WTC11 (cell line): ENCODE data around the gene SLC35B3. TPM values are rescaled to one million over a fixed set of nuclear protein-coding genes. Genes with fewer than 3 reads are reported as not detected.

Experiments used
- ATAC-seq: fragments of 200-7000 bp; cut with Tn5 transposase; 2 replicates; pipeline ENCODE4 v1.10.0; 2021; ENCODE audit warnings: mild to moderate bottlenecking, moderate library complexity
- CTCF ChIA-PET: fragments of 300-600 bp; sonication (Branson Sonifier 250); formaldehyde crosslinking; loops from one replicate; lab custom pipeline; 2021; ENCODE audit warnings: antibody characterized with exemption; lab: Charles Lee
- POLR2A ChIA-PET: fragments of 350-600 bp; sonication (Branson Sonifier 250); formaldehyde crosslinking; loops from one replicate; lab custom pipeline; 2021; ENCODE audit warnings: antibody characterized with exemption; lab: Charles Lee
- DNase-seq: peaks from one replicate; pipeline ENCODE4 v3.0.0; 2021; ENCODE audit warnings: low spot score
- H3K27ac Mint-ChIP-seq: 2 replicates; pipeline ENCODE4 v1.8.0; 2021; ENCODE audit warnings: mixed read lengths
- H3K27me3 Mint-ChIP-seq: 2 replicates; pipeline ENCODE4 v1.8.0; 2021; ENCODE audit warnings: low read depth, mild to moderate bottlenecking, moderate library complexity, mixed read lengths
- H3K36me3 Mint-ChIP-seq: 2 replicates; pipeline ENCODE4 v1.8.0; 2021; ENCODE audit warnings: mixed read lengths
- H3K4me1 Mint-ChIP-seq: 2 replicates; pipeline ENCODE4 v1.8.0; 2022; ENCODE audit warnings: mixed read lengths
- H3K4me3 Mint-ChIP-seq: 2 replicates; pipeline ENCODE4 v1.8.0; 2021; ENCODE audit warnings: mild to moderate bottlenecking, moderate library complexity, mixed read lengths
- H3K9me3 Mint-ChIP-seq: 2 replicates; pipeline ENCODE4 v1.8.0; 2021; ENCODE audit warnings: mixed read lengths
- FOXP1 ChIP-seq: sonication (generic); formaldehyde crosslinking; IDR thresholded peaks from 2 replicates; pipeline ENCODE4 v1.8.0; 2022; ENCODE audit warnings: missing genetic modification reagents, mild to moderate bottlenecking, moderate library complexity, borderline replicate concordance
- GTF2I ChIP-seq: fragments of 250-450 bp; sonication (Bioruptor Pico); conservative IDR thresholded peaks from 2 replicates; pipeline ENCODE4 v1.4.0; 2021; ENCODE audit warnings: mild to moderate bottlenecking
- JUN ChIP-seq: sonication (generic); formaldehyde crosslinking; IDR thresholded peaks from 2 replicates; pipeline ENCODE4 v1.8.0; 2023; ENCODE audit warnings: mild to moderate bottlenecking, missing genetic modification reagents
- NFATC4 ChIP-seq: fragments of 250-450 bp; sonication (Bioruptor Pico); IDR thresholded peaks from 2 replicates; pipeline ENCODE4 v1.9.0; 2021; ENCODE audit warnings: mild to moderate bottlenecking
- NR2C2 ChIP-seq: sonication (generic); formaldehyde crosslinking; IDR thresholded peaks from 2 replicates; pipeline ENCODE4 v1.8.0; 2022; ENCODE audit warnings: mild to moderate bottlenecking, missing genetic modification reagents
- TEAD1 ChIP-seq: sonication (generic); formaldehyde crosslinking; IDR thresholded peaks from 2 replicates; pipeline ENCODE4 v1.8.0; 2022; ENCODE audit warnings: mild to moderate bottlenecking, missing genetic modification reagents
- USF1 ChIP-seq: sonication (generic); formaldehyde crosslinking; IDR thresholded peaks from 2 replicates; pipeline ENCODE4 v1.8.0; 2022; ENCODE audit warnings: mild to moderate bottlenecking, missing genetic modification reagents
- ZNF138 ChIP-seq: sonication (generic); formaldehyde crosslinking; conservative IDR thresholded peaks from 2 replicates; pipeline ENCODE4 v1.8.1; 2022; ENCODE audit warnings: mild to moderate bottlenecking, moderate library complexity, missing genetic modification reagents
- ZNF232 ChIP-seq: sonication (generic); formaldehyde crosslinking; IDR thresholded peaks from 2 replicates; pipeline ENCODE4 v1.8.0; 2022; ENCODE audit warnings: mild to moderate bottlenecking, missing genetic modification reagents
- total RNA-seq: library from RNA; stranded (reverse); gene quantifications from 3 replicates; pipeline ENCODE4 v1.2.3, GENCODE V29; 2021
- TF ChIP-seq, protein P1 (sequence below): sonication (generic); formaldehyde crosslinking; IDR thresholded peaks from 2 replicates; pipeline ENCODE4 v1.8.0; 2022; ENCODE audit warnings: mild to moderate bottlenecking, missing genetic modification reagents
- TF ChIP-seq, protein P2 (sequence below): sonication (generic); formaldehyde crosslinking; conservative IDR thresholded peaks from 2 replicates; pipeline ENCODE4 v1.8.1; 2022; ENCODE audit warnings: mild to moderate bottlenecking, missing genetic modification reagents
- TF ChIP-seq, protein P3 (sequence below): sonication (generic); formaldehyde crosslinking; IDR thresholded peaks from 2 replicates; pipeline ENCODE4 v1.8.0; 2022; ENCODE audit warnings: missing genetic modification reagents
- TF ChIP-seq, protein P4 (sequence below): sonication (generic); formaldehyde crosslinking; IDR thresholded peaks from 2 replicates; pipeline ENCODE4 v1.8.1; 2022; ENCODE audit warnings: missing genetic modification reagents, borderline replicate concordance
- TF ChIP-seq, protein P5 (sequence below): sonication (generic); formaldehyde crosslinking; IDR thresholded peaks from 2 replicates; pipeline ENCODE4 v1.8.0; 2023; ENCODE audit warnings: mild to moderate bottlenecking, missing genetic modification reagents
- TF ChIP-seq, protein P6 (sequence below): sonication (generic); formaldehyde crosslinking; IDR thresholded peaks from 2 replicates; pipeline ENCODE4 v1.8.1; 2023; ENCODE audit warnings: mild to moderate bottlenecking, missing genetic modification reagents, borderline replicate concordance

The SLC35B3 gene
- total RNA-seq, 1 experiment from 2014 or later, result 8.4 TPM

DNA sequence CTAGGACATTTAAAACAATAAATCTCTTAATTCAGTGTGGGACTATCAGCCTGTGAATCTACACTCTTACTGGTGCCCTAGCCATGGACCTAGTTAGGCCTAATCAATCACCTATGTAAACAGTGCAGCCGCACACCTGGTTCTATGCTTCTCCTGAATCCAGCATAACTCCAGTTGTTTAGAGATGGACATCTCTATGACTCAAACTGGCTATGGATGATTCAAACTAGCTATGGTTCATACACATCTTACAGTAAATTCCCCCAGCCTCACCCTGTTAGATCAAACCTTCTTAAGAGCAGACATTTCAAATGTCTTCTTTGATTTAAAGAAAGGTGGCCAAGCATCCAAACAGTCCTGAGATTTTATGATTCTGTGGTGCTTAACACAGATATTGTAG, 34.7 kb downstream of the SLC35B3 start:
- no peak for DNase-seq
- Mint-ChIP-seq H3K27me3 (no peaks in the 10 kb centered on the region), H3K36me3 (no peaks in the 10 kb centered on the region), H3K4me1 (peaks cover 5% of the 10 kb centered on the region), H3K4me3 (no peak overlapping the region), H3K9me3 (peaks cover 15% of the 10 kb centered on the region), H3K27ac (no peak overlapping the region)
- no peak for ATAC-seq
- POLR2A ChIA-PET, result no interaction called here
- no peak for TF ChIP-seq JUN (CRISPR knock-in tag)
- TF ChIP-seq, protein P1, sequence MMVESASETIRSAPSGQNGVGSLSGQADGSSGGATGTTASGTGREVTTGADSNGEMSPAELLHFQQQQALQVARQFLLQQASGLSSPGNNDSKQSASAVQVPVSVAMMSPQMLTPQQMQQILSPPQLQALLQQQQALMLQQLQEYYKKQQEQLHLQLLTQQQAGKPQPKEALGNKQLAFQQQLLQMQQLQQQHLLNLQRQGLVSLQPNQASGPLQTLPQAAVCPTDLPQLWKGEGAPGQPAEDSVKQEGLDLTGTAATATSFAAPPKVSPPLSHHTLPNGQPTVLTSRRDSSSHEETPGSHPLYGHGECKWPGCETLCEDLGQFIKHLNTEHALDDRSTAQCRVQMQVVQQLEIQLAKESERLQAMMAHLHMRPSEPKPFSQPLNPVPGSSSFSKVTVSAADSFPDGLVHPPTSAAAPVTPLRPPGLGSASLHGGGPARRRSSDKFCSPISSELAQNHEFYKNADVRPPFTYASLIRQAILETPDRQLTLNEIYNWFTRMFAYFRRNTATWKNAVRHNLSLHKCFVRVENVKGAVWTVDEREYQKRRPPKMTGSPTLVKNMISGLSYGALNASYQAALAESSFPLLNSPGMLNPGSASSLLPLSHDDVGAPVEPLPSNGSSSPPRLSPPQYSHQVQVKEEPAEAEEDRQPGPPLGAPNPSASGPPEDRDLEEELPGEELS, result no peak
- TF ChIP-seq USF1 (CRISPR knock-in tag), result no peak
- TF ChIP-seq ZNF232 (CRISPR knock-in tag), result no peak
- TF ChIP-seq FOXP1 (CRISPR knock-in tag), result no peak
- no peak for TF ChIP-seq GTF2I
- no peak for TF ChIP-seq ZNF138 (CRISPR knock-in tag)
- no peak for TF ChIP-seq TEAD1 (CRISPR knock-in tag)
- TF ChIP-seq NFATC4 (CRISPR knock-in tag), result no peak
- TF ChIP-seq, protein P2, sequence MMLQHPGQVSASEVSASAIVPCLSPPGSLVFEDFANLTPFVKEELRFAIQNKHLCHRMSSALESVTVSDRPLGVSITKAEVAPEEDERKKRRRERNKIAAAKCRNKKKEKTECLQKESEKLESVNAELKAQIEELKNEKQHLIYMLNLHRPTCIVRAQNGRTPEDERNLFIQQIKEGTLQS (CRISPR knock-in tag), result no peak
- TF ChIP-seq, protein P3, sequence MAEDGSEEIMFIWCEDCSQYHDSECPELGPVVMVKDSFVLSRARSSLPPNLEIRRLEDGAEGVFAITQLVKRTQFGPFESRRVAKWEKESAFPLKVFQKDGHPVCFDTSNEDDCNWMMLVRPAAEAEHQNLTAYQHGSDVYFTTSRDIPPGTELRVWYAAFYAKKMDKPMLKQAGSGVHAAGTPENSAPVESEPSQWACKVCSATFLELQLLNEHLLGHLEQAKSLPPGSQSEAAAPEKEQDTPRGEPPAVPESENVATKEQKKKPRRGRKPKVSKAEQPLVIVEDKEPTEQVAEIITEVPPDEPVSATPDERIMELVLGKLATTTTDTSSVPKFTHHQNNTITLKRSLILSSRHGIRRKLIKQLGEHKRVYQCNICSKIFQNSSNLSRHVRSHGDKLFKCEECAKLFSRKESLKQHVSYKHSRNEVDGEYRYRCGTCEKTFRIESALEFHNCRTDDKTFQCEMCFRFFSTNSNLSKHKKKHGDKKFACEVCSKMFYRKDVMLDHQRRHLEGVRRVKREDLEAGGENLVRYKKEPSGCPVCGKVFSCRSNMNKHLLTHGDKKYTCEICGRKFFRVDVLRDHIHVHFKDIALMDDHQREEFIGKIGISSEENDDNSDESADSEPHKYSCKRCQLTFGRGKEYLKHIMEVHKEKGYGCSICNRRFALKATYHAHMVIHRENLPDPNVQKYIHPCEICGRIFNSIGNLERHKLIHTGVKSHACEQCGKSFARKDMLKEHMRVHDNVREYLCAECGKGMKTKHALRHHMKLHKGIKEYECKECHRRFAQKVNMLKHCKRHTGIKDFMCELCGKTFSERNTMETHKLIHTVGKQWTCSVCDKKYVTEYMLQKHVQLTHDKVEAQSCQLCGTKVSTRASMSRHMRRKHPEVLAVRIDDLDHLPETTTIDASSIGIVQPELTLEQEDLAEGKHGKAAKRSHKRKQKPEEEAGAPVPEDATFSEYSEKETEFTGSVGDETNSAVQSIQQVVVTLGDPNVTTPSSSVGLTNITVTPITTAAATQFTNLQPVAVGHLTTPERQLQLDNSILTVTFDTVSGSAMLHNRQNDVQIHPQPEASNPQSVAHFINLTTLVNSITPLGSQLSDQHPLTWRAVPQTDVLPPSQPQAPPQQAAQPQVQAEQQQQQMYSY (CRISPR knock-in tag), result no peak
- TF ChIP-seq, protein P4, sequence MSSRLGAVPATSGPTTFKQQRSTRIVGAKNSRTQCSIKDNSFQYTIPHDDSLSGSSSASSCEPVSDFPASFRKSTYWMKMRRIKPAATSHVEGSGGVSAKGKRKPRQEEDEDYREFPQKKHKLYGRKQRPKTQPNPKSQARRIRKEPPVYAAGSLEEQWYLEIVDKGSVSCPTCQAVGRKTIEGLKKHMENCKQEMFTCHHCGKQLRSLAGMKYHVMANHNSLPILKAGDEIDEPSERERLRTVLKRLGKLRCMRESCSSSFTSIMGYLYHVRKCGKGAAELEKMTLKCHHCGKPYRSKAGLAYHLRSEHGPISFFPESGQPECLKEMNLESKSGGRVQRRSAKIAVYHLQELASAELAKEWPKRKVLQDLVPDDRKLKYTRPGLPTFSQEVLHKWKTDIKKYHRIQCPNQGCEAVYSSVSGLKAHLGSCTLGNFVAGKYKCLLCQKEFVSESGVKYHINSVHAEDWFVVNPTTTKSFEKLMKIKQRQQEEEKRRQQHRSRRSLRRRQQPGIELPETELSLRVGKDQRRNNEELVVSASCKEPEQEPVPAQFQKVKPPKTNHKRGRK, result no peak
- no peak for TF ChIP-seq NR2C2 (CRISPR knock-in tag)
- TF ChIP-seq, protein P5, sequence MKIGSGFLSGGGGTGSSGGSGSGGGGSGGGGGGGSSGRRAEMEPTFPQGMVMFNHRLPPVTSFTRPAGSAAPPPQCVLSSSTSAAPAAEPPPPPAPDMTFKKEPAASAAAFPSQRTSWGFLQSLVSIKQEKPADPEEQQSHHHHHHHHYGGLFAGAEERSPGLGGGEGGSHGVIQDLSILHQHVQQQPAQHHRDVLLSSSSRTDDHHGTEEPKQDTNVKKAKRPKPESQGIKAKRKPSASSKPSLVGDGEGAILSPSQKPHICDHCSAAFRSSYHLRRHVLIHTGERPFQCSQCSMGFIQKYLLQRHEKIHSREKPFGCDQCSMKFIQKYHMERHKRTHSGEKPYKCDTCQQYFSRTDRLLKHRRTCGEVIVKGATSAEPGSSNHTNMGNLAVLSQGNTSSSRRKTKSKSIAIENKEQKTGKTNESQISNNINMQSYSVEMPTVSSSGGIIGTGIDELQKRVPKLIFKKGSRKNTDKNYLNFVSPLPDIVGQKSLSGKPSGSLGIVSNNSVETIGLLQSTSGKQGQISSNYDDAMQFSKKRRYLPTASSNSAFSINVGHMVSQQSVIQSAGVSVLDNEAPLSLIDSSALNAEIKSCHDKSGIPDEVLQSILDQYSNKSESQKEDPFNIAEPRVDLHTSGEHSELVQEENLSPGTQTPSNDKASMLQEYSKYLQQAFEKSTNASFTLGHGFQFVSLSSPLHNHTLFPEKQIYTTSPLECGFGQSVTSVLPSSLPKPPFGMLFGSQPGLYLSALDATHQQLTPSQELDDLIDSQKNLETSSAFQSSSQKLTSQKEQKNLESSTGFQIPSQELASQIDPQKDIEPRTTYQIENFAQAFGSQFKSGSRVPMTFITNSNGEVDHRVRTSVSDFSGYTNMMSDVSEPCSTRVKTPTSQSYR (CRISPR knock-in tag), result no peak
- TF ChIP-seq, protein P6, sequence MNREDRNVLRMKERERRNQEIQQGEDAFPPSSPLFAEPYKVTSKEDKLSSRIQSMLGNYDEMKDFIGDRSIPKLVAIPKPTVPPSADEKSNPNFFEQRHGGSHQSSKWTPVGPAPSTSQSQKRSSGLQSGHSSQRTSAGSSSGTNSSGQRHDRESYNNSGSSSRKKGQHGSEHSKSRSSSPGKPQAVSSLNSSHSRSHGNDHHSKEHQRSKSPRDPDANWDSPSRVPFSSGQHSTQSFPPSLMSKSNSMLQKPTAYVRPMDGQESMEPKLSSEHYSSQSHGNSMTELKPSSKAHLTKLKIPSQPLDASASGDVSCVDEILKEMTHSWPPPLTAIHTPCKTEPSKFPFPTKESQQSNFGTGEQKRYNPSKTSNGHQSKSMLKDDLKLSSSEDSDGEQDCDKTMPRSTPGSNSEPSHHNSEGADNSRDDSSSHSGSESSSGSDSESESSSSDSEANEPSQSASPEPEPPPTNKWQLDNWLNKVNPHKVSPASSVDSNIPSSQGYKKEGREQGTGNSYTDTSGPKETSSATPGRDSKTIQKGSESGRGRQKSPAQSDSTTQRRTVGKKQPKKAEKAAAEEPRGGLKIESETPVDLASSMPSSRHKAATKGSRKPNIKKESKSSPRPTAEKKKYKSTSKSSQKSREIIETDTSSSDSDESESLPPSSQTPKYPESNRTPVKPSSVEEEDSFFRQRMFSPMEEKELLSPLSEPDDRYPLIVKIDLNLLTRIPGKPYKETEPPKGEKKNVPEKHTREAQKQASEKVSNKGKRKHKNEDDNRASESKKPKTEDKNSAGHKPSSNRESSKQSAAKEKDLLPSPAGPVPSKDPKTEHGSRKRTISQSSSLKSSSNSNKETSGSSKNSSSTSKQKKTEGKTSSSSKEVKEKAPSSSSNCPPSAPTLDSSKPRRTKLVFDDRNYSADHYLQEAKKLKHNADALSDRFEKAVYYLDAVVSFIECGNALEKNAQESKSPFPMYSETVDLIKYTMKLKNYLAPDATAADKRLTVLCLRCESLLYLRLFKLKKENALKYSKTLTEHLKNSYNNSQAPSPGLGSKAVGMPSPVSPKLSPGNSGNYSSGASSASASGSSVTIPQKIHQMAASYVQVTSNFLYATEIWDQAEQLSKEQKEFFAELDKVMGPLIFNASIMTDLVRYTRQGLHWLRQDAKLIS (CRISPR knock-in tag), result no peak
- CTCF ChIA-PET, result no interaction called here
